PFSK-1 (cell line): ENCODE measurements around the gene PLEK2.

Experiments used
- POLR2AphosphoS5 ChIP-seq: IDR thresholded peaks from 2 replicates; pipeline ENCODE4 v1.6.1; 2012; ENCODE audit warnings: low read depth, mild to moderate bottlenecking, control low read depth, low read length, moderate library complexity
- TAF1 ChIP-seq: IDR thresholded peaks from 2 replicates; pipeline ENCODE4 v1.6.1; 2012; ENCODE audit warnings: low read length, control low read depth, borderline replicate concordance; ENCODE audit not compliant: insufficient read depth
- TF ChIP-seq, protein P1 (sequence below), 2 experiments: IDR thresholded peaks; 2 replicates each; pipeline versions ENCODE4 v1.6.1 to v1.8.0; 2011 to 2012; ENCODE audit warnings: low read depth in 2 of 2, low read length in 2 of 2, control low read depth in 1 of 2, inconsistent platforms in 1 of 2, mild to moderate bottlenecking in 1 of 2, moderate library complexity in 1 of 2; ENCODE audit not compliant: insufficient read depth in 1 of 2

DNA sequence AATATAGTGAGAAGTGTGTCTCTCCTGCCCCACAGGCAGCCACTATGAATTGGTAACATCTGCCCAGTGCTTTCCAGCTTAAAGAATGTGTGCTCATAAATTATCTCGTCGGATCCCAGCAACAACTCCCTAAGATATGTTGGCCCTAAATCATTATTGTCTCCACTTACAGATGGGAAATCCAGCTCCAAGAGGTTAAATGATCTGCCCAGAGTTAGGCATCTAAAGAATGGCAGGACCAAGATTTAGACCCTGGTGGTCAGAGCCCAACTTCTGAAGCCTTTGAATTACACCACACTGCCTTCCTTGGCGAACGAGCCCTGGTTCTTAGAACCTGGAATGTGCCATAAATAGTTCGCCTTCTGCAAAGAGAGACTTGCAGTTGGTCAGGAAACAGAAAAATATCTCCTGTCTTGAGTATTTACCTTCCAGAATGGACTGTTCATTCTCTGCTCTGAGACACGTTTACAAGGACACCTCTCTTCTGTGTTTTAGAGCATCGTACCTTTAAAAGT lies 20.1 kb upstream of the PLEK2 start:
- TF ChIP-seq POLR2AphosphoS5, result no peak
- TF ChIP-seq TAF1, result no peak
- TF ChIP-seq, protein P1, sequence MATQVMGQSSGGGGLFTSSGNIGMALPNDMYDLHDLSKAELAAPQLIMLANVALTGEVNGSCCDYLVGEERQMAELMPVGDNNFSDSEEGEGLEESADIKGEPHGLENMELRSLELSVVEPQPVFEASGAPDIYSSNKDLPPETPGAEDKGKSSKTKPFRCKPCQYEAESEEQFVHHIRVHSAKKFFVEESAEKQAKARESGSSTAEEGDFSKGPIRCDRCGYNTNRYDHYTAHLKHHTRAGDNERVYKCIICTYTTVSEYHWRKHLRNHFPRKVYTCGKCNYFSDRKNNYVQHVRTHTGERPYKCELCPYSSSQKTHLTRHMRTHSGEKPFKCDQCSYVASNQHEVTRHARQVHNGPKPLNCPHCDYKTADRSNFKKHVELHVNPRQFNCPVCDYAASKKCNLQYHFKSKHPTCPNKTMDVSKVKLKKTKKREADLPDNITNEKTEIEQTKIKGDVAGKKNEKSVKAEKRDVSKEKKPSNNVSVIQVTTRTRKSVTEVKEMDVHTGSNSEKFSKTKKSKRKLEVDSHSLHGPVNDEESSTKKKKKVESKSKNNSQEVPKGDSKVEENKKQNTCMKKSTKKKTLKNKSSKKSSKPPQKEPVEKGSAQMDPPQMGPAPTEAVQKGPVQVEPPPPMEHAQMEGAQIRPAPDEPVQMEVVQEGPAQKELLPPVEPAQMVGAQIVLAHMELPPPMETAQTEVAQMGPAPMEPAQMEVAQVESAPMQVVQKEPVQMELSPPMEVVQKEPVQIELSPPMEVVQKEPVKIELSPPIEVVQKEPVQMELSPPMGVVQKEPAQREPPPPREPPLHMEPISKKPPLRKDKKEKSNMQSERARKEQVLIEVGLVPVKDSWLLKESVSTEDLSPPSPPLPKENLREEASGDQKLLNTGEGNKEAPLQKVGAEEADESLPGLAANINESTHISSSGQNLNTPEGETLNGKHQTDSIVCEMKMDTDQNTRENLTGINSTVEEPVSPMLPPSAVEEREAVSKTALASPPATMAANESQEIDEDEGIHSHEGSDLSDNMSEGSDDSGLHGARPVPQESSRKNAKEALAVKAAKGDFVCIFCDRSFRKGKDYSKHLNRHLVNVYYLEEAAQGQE (IDR thresholded peaks at IDR 0.05; ENCODE audit: insufficient read depth in 1 of 2, low read depth in 2 of 2, low read length in 2 of 2), result no peak
